PFSK-1 (cell line): ENCODE data around the gene RNASE7.

Experiments used
- FOXP2 ChIP-seq: optimal IDR thresholded peaks from 2 replicates; pipeline ENCODE3; 2011; ENCODE audit warnings: borderline replicate concordance, control low read depth, inconsistent platforms; ENCODE audit not compliant: insufficient read depth; ENCODE audit errors: extremely low read length, extremely low read depth
- POLR2AphosphoS5 ChIP-seq: IDR thresholded peaks from 2 replicates; pipeline ENCODE4 v1.6.1; 2012; ENCODE audit warnings: low read depth, mild to moderate bottlenecking, control low read depth, low read length, moderate library complexity
- SIN3A ChIP-seq: IDR thresholded peaks from 2 replicates; pipeline ENCODE4 v1.6.1; 2012; ENCODE audit warnings: mild to moderate bottlenecking, low read length, moderate library complexity, borderline replicate concordance; ENCODE audit not compliant: insufficient read depth
- TAF1 ChIP-seq: IDR thresholded peaks from 2 replicates; pipeline ENCODE4 v1.6.1; 2012; ENCODE audit warnings: low read length, control low read depth, borderline replicate concordance; ENCODE audit not compliant: insufficient read depth
- TF ChIP-seq, protein P1 (sequence below), 2 experiments: IDR thresholded peaks; 2 replicates each; pipeline versions ENCODE4 v1.6.1 to v1.8.0; 2011 to 2012; ENCODE audit warnings: low read depth in 2 of 2, low read length in 2 of 2, control low read depth in 1 of 2, inconsistent platforms in 1 of 2, mild to moderate bottlenecking in 1 of 2, moderate library complexity in 1 of 2; ENCODE audit not compliant: insufficient read depth in 1 of 2

Gene RNASE7

DNA sequence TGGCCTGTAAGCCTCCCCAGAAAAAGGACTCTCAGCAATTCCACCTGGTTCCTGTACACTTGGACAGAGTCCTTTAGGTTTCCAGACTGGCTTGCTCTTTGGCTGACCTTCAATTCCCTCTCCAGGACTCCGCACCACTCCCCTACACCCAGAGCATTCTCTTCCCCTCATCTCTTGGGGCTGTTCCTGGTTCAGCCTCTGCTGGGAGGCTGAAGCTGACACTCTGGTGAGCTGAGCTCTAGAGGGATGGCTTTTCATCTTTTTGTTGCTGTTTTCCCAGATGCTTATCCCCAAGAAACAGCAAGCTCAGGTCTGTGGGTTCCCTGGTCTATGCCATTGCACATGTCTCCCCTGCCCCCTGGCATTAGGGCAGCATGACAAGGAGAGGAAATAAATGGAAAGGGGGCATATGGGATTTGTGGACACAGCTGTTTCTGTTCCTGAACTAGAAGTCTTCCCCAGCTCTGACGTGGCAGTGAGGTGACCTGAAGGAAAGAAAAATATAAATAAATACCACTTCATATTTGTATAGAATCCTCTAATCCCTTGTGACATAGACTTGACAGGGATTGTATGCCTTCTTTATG lies 1.3 kb downstream of the RNASE7 start:
- TF ChIP-seq TAF1 (no peak), POLR2AphosphoS5 (no peak), SIN3A (no peak), FOXP2 (no peak)
- TF ChIP-seq, protein P1, sequence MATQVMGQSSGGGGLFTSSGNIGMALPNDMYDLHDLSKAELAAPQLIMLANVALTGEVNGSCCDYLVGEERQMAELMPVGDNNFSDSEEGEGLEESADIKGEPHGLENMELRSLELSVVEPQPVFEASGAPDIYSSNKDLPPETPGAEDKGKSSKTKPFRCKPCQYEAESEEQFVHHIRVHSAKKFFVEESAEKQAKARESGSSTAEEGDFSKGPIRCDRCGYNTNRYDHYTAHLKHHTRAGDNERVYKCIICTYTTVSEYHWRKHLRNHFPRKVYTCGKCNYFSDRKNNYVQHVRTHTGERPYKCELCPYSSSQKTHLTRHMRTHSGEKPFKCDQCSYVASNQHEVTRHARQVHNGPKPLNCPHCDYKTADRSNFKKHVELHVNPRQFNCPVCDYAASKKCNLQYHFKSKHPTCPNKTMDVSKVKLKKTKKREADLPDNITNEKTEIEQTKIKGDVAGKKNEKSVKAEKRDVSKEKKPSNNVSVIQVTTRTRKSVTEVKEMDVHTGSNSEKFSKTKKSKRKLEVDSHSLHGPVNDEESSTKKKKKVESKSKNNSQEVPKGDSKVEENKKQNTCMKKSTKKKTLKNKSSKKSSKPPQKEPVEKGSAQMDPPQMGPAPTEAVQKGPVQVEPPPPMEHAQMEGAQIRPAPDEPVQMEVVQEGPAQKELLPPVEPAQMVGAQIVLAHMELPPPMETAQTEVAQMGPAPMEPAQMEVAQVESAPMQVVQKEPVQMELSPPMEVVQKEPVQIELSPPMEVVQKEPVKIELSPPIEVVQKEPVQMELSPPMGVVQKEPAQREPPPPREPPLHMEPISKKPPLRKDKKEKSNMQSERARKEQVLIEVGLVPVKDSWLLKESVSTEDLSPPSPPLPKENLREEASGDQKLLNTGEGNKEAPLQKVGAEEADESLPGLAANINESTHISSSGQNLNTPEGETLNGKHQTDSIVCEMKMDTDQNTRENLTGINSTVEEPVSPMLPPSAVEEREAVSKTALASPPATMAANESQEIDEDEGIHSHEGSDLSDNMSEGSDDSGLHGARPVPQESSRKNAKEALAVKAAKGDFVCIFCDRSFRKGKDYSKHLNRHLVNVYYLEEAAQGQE (IDR thresholded peaks at IDR 0.05; ENCODE audit: insufficient read depth in 1 of 2, low read depth in 2 of 2, low read length in 2 of 2): no peak

DNA sequence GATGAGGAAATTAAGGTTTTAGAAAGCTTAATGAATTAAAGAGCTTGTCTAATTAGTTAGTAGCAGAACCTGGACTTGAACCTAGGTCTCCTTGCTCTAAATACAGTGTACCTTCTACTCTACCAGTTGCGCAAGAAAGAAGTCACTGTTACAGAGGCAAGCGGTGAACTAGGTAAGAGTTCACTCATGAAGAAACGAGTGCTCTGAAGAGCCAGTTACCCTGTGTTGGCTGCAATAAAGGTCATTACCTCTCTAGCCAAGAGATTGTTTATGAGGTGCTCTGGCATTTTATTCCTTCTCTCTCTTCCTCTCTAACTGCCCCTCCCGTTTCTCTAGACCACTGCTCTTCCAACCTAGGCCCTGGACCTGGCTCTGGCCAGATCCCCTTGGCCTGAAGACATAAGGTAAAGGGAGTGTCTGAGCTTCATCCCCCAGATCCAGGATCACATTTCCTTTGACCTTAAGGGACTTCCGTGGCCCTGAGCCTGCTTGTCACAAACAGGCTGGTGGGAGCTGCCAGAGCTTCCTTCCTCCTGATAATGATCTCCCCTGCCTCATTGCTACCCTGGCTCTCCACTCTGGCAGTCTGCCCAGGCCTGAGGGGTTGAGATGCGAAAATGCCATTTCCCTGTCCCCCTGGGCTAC lies 1.9 kb downstream of the RNASE7 start:
- TF ChIP-seq SIN3A: no peak
- no peak for TF ChIP-seq TAF1
- TF ChIP-seq FOXP2: no peak
- TF ChIP-seq, protein P1 (IDR thresholded peaks at IDR 0.05; ENCODE audit: insufficient read depth in 1 of 2, low read depth in 2 of 2, low read length in 2 of 2): peak in 1 of 2 experiments; percentile 35; a peak in 1 of 4 replicates

DNA sequence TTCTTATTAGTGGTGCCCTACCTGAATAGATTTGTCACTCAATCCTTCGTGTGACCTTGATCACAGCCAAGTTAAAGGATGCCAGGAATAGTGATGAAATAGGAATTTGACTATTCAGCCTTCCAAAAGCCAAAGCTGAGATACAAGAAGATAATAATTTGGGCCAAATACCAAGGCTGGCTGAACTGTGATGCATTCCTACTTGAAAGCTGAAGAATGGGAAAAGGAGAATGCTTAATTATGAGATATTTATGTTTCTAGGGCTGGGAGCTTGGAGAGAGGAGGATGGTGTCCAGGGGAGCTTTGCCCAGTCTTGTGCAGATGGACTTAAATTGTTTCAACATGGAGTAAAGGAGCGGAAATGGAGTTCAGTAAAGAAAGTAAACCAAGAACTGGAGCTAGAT lies 5.2 kb downstream of the RNASE7 start:
- TF ChIP-seq SIN3A (no peak), TAF1 (no peak), POLR2AphosphoS5 (no peak), FOXP2 (no peak)
- TF ChIP-seq, protein P1 (IDR thresholded peaks at IDR 0.05; ENCODE audit: insufficient read depth in 1 of 2, low read depth in 2 of 2, low read length in 2 of 2): no peak

DNA sequence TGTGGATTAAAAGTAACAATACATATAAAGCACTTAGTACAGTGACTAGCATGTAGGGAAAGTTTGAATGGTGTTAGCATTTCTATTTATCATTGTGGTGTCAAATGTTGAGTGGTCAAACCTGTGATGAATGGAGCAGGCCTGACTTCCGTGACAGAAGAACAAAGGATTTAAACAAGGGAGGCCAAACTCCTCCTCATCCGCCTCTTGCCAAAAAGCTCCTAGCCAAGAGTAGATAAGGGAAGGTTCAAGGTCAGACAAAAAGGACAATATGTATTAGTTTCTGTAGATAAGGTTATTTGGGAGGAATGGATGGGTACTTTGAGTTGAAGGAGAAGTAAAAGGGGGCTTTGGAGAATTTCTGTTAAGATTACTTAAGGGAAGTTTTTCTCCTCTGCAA lies 6.5 kb downstream of the RNASE7 start:
- TF ChIP-seq POLR2AphosphoS5 (no peak), TAF1 (no peak)
- TF ChIP-seq, protein P1 (IDR thresholded peaks at IDR 0.05; ENCODE audit: insufficient read depth in 1 of 2, low read depth in 2 of 2, low read length in 2 of 2): no peak

DNA sequence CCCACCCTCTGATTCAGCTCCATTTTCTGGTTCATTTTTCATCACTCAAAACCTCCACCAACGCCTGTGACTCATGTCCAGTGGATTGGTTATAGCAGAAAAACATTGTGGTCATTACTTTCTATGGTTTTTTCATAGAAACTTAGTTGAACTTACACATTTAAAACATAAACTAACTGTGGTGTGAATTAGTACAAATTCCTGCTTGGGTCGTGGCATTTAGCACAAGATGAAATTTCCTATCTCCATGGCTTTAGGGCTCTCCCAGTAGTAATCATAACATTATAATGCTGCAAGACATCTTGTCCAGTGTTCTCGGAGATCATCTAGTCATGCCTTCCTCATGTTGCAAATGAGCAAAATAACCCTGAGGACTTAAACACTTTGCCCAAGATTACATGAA lies 7.1 kb downstream of the RNASE7 start:
- TF ChIP-seq SIN3A (no peak), POLR2AphosphoS5 (no peak), FOXP2 (no peak), TAF1 (no peak)
- TF ChIP-seq, protein P1 (IDR thresholded peaks at IDR 0.05; ENCODE audit: insufficient read depth in 1 of 2, low read depth in 2 of 2, low read length in 2 of 2): no peak
